Urothelium cell line (cell line): Measurements from ENCODE around the gene PSMB9.

Source experiments
- DNase-seq: peaks from one replicate; pipeline ENCODE4 v3.0.0; 2011; ENCODE audit warnings: low spot score, mixed read lengths
- FAIRE-seq: peaks from 2 replicates; lab custom pipeline; 2011; peaks lifted over from hg19 to GRCh38; lab: Jason Lieb, UNC

PSMB9 gene

DNA sequence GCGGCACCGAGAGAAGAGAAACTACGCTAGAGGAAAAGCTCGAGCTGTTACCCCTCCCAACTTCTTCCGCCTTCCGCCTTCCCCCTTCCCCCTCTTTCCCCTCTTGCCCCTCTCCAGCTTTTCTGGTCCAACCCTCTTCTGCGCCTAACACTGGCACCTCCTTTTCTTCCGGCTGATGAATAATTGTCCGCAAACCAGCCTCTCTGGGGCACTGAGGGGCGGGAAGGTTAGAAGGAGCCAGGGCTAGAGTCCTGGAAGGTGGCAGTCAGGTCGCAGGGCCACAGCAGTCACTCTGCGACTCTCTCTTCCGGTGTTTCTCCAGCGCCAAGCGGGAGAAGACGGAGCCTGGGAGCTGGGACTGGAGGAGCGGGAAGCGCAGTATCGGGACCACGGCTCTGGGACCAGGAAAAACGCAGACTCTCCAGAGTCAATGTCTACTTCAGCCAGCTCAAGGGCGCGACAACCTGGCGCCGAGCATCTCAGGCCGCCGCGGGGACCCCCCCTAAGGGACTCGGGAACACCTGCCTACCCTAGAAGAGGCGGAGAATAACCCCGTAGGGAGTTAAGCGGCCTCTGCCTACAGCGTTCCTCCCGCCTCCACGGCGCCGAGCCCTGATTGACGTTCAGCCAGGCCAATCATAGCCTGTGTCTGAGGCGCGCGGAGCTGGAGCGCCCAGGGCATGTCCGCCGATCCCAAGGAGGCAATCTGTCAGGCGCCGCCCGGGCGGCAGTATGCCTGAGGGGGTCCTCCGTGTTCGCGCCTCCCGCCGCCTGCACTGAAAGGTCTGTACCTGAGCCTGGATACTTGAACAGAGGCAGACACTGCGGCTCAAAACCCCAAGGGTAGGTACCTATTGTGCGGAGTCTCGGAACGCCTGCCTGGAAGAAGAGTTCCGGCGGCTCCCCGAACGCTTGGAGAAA, 40.4 kb downstream of the PSMB9 start:
- FAIRE-seq: peak; percentile 90
- peak; percentile 99 for DNase-seq

DNA sequence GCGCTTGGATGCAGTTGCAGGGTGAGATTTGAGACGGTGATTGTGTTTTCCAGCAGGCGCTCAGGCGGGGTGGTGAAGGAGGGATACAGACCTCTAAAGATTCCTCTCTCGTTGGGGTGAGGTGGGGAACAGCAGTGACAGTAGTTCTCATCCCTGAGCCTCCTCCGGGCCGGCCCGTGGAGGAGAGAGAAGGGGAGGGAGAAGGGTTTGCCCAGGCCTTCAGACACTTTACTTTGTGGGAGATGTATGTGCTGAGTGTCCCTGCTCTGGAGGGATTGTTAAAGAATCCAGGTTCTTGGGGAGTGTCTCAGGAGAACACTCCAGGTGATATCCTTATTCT, 41.0 kb downstream of the PSMB9 start:
- DNase-seq: no peak
- no peak for FAIRE-seq

DNA sequence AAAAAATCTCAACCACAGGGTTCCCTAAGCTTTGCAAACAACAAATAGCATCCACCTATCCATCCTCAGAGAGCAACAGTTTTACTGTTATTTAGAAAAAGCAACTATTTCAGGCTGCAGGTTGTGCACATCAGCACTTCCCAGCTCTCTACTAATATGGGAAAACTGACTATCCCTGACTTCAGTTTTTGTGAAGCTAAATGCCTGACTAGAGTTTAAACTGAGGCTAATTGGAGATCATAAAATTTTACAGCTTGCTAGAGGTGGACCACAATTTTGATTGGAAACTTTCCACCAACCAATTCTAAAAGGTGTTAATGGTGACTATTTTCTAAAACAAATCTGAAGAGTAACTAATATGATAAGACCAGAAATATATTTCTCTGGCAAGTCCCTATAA, 50.0 kb downstream of the PSMB9 start:
- no peak for FAIRE-seq
- DNase-seq: no peak

DNA sequence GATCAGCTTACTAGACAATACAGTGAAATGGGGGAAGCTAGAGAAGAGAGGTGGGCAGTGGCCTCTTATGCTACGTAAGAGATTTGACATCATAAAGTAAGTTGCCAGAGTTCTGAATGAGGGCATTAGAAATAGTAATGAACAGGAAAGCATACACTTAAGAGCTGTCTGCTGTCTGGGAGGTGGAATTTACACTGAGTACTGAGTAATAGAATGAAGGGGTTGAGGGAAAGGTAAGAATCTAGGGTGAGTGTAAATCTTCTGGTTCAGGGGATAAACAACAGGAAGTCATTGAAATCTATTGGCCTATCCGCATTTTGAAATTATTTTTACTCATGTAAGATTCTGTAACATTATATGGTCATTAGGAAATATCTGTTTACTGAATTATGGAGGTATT, 51.1 kb downstream of the PSMB9 start:
- no peak for DNase-seq
- no peak for FAIRE-seq

DNA sequence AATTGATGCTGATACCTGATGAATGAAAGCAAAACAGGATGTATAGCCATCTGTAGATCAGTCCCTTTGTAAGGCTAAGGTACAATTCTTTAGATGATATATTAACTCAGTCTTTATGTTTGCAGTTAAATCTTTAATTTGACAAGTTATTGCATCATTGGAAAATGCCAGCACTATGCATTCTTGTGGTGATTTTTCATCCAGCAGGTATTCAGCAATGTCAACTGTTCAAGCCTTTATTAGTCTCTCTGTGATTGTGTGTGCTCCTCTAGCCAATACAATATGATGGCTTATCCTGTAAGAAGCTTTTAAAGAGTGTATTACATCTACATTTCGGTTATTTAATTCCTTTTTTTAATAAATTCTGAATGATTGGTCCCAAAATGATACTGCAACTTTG, 52.5 kb downstream of the PSMB9 start:
- DNase-seq (no peak), FAIRE-seq (no peak)

DNA sequence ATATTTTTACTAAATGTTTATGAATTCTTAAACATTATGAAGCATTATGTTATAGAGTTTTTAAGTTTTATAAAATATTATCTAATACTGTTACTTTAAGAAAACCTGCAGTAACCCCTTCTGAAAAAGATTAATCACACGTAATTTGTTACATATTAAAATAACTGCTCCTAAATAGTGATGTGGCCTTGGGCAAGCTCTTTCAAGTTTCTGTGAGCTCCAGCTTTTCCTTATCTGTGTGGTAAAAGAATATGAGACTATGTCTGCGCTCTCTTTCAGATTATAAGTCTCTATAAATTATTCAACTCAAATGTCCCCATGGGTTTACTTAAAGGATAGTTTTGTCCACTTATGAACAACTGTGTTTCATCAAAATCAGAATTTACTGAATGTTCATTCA, 54.9 kb downstream of the PSMB9 start:
- no peak for FAIRE-seq

More for the DNA sequence above, 54.9 kb downstream of the PSMB9 start:
- no peak for DNase-seq
